Fibroblast of the aortic adventitia (primary cell): Measurements from ENCODE around the gene RIBC1. TPM values are rescaled to one million over a fixed set of nuclear protein-coding genes. Genes with fewer than 3 reads are reported as not detected.

Experiments used
- DNase-seq: peaks from one replicate; pipeline ENCODE4 v3.0.0-alpha.2; 2010; ENCODE audit warnings: low read depth
- H3K4me3 ChIP-seq: 2 replicates; pipeline ENCODE4 v1.5.1; 2011; ENCODE audit warnings: low read depth, mild to moderate bottlenecking, control low read depth, low read length, moderate library complexity
- total RNA-seq: library from RNA; depleted of rRNA; stranded (reverse); fragments of >200 nt; gene quantifications from 2 replicates; pipeline ENCODE4 v1.2.3, GENCODE V29; 2012; ENCODE audit warnings: low replicate concordance
- TF ChIP-seq, protein P1 (sequence below): IDR thresholded peaks from 2 replicates; pipeline ENCODE4 v1.5.1; 2011; ENCODE audit warnings: mild to moderate bottlenecking, low read length, control low read depth, inconsistent platforms; ENCODE audit not compliant: insufficient read depth

The RIBC1 gene
- total RNA-seq, 1 donor: 0.36 TPM

DNA sequence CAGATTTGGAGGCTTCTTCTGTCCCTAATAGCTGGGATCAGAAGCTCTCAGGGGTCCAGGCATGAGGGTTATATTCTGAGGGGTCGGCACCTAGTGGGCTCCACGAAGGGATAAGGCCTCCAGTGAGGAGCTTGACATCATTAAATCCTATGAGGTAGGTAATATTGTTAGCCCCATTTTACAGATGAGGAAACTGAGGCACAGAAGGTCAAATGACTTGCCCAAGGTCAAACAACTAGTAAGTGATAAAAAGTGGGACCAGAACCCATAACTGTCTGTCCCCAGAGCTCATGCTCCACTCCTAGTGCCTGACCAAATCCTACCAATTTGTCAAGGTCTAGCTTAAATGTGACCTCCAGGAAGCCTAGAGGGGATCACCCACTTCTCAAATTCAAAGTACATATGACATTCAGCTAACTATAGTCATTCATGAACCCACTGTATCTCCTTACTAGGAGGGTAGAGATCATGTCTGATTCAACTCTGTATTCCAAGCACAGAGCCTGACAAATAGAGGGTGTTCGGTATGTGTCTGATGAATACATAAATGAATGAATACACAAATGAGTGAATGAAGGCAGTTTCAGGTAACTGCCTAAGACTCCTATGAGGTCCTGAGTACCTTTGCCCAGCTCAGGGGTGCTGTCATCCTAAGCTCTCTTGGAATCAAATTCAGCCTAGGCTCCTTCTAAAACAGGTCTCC, 43.5 kb upstream of the RIBC1 start:
- no peak for DNase-seq
- TF ChIP-seq, protein P1, sequence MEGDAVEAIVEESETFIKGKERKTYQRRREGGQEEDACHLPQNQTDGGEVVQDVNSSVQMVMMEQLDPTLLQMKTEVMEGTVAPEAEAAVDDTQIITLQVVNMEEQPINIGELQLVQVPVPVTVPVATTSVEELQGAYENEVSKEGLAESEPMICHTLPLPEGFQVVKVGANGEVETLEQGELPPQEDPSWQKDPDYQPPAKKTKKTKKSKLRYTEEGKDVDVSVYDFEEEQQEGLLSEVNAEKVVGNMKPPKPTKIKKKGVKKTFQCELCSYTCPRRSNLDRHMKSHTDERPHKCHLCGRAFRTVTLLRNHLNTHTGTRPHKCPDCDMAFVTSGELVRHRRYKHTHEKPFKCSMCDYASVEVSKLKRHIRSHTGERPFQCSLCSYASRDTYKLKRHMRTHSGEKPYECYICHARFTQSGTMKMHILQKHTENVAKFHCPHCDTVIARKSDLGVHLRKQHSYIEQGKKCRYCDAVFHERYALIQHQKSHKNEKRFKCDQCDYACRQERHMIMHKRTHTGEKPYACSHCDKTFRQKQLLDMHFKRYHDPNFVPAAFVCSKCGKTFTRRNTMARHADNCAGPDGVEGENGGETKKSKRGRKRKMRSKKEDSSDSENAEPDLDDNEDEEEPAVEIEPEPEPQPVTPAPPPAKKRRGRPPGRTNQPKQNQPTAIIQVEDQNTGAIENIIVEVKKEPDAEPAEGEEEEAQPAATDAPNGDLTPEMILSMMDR: no peak
- no peak overlapping the region for H3K4me3 ChIP-seq

DNA sequence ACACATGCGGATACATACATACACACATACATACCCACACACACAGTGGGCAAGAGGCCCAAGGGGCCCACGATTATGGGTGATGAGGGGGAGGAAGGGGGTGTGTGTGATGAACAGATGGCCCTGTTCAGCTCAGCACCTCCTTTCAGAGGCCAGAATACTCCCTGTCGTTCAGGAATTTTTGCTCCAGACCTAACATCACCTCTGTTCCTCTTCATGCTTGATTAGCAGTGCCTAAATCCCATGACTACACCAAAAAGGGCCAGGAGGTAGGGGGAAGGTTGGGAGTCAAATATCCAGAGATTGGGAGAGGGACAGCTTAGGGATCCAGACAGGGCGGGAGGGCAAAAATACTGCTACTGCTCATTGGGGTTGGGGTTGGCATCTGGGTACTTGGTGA, 42.9 kb upstream of the RIBC1 start:
- no peak for DNase-seq
- TF ChIP-seq, protein P1: no peak
- no peak overlapping the region for H3K4me3 ChIP-seq

DNA sequence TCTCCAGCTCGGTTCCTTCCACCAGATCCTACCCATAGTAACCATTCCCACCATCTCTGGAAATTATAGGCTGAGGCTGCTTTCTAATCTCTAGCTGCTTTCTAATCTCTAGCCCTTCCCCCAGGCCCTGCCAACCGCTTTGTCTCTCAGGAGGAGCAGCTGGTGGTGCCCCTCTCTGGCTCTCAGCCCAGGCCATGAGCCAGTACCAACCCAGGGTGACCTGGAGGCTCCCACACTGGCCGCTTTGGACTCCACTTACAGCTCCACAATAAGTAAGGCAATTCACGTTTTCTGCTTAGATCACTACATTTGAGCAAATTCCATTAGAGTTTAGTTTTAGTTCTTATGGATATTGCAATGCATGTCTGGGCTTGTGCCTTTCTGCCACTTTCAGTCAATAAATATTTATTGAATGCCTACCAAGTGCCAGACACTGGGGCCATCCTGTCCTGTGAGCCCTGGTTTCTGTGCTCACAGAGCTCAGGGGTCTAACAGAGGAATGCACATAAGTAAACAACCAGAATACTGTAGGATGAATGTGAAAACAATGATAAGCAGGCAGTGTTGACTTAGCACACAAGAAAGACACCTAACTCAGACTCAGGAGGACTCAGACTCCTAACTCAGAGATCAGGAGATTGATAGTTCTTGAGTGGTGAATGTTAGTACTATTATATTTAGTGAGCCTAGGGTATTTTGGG, 39.1 kb upstream of the RIBC1 start:
- no peak overlapping the region for H3K4me3 ChIP-seq
- DNase-seq: no peak
- TF ChIP-seq, protein P1: no peak

DNA sequence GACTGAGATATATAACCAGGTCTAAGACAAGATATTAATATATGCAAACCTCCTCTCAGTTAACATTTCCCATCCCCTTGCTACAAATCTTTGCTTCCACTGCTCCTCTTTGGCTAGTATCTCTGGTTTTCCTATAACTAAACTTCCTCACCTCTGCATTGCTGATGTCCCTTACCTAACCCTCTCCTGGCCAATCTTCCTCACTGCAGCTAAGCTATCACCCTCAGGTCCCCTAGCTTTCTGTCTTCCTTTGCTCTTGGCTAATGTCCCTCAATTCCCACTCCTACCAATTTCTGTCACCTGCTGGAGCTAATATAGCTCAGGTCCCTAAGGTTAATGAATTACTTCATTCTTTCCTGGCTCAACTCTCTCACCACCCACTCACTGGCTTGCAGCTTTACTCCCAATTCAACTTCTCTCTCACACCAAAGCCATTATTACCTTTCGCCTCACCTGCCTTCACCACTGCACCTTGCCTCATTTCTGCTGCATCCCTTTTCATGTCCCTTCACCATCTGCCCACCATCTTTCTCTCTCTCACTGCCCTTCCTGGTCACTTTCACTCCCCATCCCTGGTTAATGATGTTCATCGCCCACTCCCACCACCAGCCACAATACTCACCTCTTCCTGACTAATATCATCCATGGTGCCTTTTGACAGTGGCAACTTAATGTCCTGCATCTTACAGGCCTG, 26.9 kb upstream of the RIBC1 start:
- DNase-seq: no peak
- H3K4me3 ChIP-seq: no peak overlapping the region
- TF ChIP-seq, protein P1: no peak

DNA sequence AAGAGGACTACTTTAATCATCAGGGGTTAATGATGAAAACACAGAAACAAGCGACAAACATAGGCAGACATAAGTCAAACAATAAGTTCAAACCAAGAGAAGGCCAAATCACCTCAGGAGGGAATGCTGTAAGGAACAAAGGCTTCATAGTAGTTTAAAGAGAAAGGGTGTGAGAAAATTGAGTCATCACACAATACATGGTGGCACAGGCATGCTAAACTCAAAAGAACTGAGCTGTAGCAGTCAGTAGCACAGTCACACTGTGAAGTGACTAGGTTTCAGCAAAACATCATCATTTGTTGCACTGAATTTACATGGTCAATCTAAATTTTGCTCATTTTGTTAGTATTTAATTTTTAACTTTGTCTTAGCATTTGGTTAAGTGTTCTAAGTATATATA, 24.5 kb upstream of the RIBC1 start:
- H3K4me3 ChIP-seq: no peak overlapping the region
- no peak for DNase-seq

DNA sequence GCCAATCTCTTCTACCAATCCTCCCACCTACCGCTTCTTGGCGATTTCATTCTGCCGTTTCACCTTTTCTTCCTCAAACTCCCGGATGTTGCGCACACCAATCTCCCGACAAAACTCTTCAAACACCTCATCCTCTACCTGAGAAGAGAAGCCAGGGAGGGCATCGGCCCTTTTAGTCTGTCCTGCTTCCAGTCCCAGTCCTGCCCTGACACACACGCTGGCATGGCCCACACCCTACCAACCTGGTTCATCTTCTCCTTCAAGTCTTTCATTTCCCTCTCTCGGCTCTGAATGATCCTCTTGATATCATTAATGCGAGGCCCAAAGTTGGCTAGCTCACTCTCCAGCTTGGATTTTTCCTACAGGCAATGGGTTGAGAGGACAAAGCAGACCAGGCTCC, 19.1 kb upstream of the RIBC1 start:
- DNase-seq: no peak
- TF ChIP-seq, protein P1: no peak
- H3K4me3 ChIP-seq: no peak overlapping the region

More for the DNA sequence above, 24.5 kb upstream of the RIBC1 start:
- TF ChIP-seq, protein P1: no peak
